Airway epithelial cell (primary cell): ENCODE results near the gene SMIM3. TPM values are rescaled to one million over a fixed set of nuclear protein-coding genes. Genes with fewer than 3 reads are reported as not detected.

Experiments
- total RNA-seq: library from RNA; depleted of rRNA; stranded (reverse); fragments of >200 nt; gene quantifications from 2 replicates; pipeline ENCODE4 v1.2.3, GENCODE V29; 2015

SMIM3 gene
- total RNA-seq: 12.4 and 15.4 TPM in 2 replicates

DNA sequence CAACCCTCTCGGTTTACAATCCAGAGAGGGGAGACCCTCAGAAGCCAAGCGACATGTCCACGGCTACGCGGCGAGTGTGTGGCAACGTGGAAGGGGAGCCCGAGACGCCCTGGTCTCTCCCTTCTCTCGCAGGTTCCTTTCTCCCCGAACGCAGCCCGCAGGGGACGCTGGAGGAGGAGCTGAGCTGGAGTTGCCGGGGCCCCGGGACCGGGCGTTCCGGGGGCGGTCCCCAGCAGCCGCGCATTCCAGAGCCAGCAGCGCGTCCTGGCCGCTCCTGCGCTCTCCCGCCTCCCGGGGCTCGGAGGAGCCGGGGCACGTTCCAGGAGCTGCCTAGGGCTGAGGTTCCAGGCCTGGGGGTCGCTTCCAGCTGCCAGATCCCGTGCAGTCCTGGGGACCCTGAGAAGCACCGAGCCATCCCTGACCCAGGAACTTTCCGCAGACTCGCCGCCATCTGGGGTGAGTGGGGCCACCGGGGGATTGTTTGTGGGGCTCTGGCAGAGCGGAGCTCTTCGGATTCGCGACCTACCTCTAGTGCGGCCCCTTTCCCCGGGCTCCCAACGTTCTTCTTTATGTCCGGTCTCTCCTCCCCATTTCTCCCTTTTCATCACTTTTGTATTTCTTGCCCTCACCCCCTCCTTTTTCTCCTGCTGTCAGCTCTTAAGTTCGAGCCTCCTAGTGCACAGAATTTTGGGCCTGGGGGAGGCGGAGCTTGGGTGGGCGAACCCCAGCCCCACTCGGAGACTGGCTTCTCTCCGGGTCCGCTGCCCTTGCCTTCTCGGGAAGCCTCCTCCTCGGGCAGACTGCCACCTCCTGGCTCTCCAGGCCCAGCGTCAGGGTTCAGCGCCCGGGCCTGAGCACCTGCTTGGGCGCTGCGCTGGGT, at the start of gene SMIM3:
SMIM3 (plus strand) TSS at position 241 of the 880 bp plus-strand sequence. CDS start 16,684 bp downstream, outside the sequence.

DNA sequence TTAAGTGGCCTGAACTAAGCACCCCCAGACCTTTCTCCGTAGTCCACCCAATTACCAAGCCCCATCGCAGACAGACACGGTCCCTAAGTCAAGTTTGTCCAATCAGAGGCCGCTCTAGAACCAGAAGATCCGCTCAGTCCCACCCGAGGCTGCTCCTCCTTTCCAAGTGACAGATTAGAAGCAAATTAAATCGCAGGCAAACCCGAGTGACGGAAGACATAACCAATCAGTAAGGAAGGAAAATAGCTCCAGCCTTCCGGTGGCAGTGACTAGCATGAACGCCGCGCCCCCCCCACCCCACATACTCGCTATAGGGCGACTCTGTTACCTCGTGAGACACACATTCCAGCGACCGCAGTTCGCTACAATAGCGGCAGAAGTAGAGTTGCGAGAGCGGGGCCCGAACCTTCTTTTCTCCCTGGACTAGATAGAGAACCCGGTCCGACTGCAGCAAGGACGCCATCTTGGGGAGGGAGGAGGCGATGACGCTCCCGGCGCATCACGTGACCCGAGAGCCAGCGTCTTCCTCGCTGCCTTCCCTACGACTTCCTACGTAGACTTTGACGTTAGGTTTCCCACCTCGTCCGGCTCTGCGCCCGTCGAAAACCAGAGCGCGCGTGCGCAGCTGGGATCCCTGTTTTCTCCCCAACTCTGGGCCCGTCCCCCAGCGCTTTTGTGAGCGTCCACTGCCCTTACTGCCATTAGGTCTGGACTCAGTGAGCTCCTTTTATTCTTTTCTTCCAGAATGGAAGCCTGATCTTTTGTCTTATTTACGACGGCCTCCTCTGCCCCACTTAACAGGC, 19.8 kb upstream of the SMIM3 start, which contains the start of gene DCTN4:
DCTN4 (minus strand) TSS at position 487 of the 803 bp plus-strand sequence; CDS start at position 463, 24 bp downstream.

GRCh38 chr5:150846308-150846653, 67.7 kb downstream of the SMIM3 start, which contains the start of gene IRGM:
IRGM (plus strand) TSS chr5:150846521; CDS start chr5:150848124, 1,603 bp downstream.

Other genes starting within 250 kb of the SMIM3 start
- gene SYNPO, start 138.1 kb upstream of the SMIM3 start, total RNA-seq: 7.3 and 8.6 TPM in 2 replicates
- not detected in 2 replicates for gene MYOZ3, start 117.5 kb upstream of the SMIM3 start, total RNA-seq
- 22.8 and 33.4 TPM in 2 replicates for gene RBM22, start 77.7 kb upstream of the SMIM3 start, total RNA-seq
- 25.8 and 32.9 TPM in 2 replicates for gene DCTN4, start 19.7 kb upstream of the SMIM3 start, total RNA-seq
- gene IRGM, start 67.8 kb downstream of the SMIM3 start, total RNA-seq: not detected in 2 replicates
- 3.7 and 4.0 TPM in 2 replicates for gene ZNF300, start 126.2 kb downstream of the SMIM3 start, total RNA-seq
- gene GPX3, start 241.8 kb downstream of the SMIM3 start, total RNA-seq: 31.5 and 46.1 TPM in 2 replicates